H1 (cell line): ENCODE results near the gene AGAP1. TPM values are rescaled to one million over a fixed set of nuclear protein-coding genes. Genes with fewer than 3 reads are reported as not detected.

Experiments
- SP1 ChIP-seq: IDR thresholded peaks from 2 replicates; pipeline ENCODE4 v1.6.1; 2011; ENCODE audit warnings: low read depth, low read length
- polyA plus RNA-seq, 7 experiments: library from polyadenylated mRNA; depleted of rRNA in 3 of 7; stranded (reverse) in 5 of 7; unstranded in 2 of 7; fragments of >200 nt in 5 of 7; fragments of 200-250 nt in 2 of 7; gene quantifications; 1 replicate in 5 of 7; 2 replicates in 1 of 7; 4 replicates in 1 of 7; pipeline versions ENCODE4 v1.2.1 to v1.2.3, GENCODE V29; 2011 to 2013; ENCODE audit warnings: missing spikeins in 2 of 7, mixed read lengths in 2 of 7
- total RNA-seq: library from RNA; stranded (reverse); fragmentation: NEBNext Ultra II Directional; extraction: Animal tissue kit (Norgen Biotek cat#: 25700); gene quantifications from 2 replicates; pipeline ENCODE4 v1.2.1, GENCODE V29; 2021

AGAP1 gene
- total and polyA plus RNA-seq, 2 of the 8 experiments (the other 6 are each of a cell fraction or from before 2014, with no cell fraction given): 18.1 to 39.4 TPM

DNA sequence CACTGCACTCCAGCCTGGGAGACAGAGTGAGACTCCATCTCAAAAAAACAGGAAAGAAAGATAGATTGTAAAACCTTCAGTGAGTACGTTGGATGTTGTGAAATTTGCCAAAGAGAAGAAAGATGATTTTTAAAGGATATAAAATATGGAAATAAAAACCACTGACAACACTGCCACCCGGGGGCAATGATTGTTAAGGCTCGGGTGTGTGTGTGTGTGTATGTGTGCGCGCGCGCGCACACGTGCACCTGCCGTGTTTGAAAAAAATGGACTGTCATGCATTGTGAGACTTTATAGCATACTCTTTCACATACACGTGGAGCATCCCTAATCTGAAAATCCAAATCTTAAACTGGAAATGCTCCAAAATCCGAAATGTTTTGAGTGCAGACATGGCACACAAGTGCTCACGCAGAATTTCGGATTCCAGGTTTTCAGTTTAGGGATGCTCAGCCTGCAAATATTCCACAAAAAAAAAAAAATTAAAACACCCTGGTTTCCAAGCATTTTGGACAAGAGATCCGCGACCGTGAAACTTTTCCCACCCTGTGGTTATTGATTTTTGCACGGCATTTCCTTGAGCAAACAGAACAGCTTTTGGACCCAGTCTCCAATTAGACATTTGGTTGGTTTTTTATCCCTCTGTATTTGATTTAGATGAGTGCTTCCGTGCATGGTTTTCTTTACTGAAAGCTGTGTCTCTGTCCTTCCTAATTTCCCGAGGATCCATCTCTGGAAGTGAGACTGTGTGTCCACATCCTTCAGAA is 269.2 kb downstream of the AGAP1 start (continued):
- TF ChIP-seq SP1: no peak
